HG02623 (cell line): ENCODE measurements around the gene ARFGAP2.

Experiments used
- ATAC-seq: cut with Tn5 transposase; IDR thresholded peaks from one replicate; pipeline ENCODE4 v1.9.1; 2021; ENCODE audit warnings: moderate library complexity; ENCODE audit not compliant: unreplicated experiment

The ARFGAP2 gene

GRCh38 chr11:47172740-47173336 lies 3.8 kb downstream of the ARFGAP2 start:
- no peak for ATAC-seq

- no peak for ATAC-seq
Measured at GRCh38 chr11:47171856-47172255, 4.8 kb downstream of the ARFGAP2 start.

GRCh38 chr11:47171061-47171838 lies 5.4 kb downstream of the ARFGAP2 start:
- no peak for ATAC-seq

GRCh38 chr11:47166368-47166767 lies 10.3 kb downstream of the ARFGAP2 start:
- ATAC-seq: no peak

GRCh38 chr11:47165253-47165840 lies 11.3 kb downstream of the ARFGAP2 start:
- no peak for ATAC-seq

- no peak for ATAC-seq
Measured at GRCh38 chr11:47164321-47164720, 12.4 kb downstream of the ARFGAP2 start.

- no peak for ATAC-seq
Measured at GRCh38 chr11:47163898-47164297, 12.8 kb downstream of the ARFGAP2 start.

- ATAC-seq: no peak
Measured at GRCh38 chr11:47163193-47163592, 13.5 kb downstream of the ARFGAP2 start.

GRCh38 chr11:47162426-47162825 lies 14.3 kb downstream of the ARFGAP2 start:
- ATAC-seq: no peak

GRCh38 chr11:47161890-47162289 lies 14.8 kb downstream of the ARFGAP2 start:
- no peak for ATAC-seq

- no peak for ATAC-seq
Measured at GRCh38 chr11:47161134-47161854, 15.4 kb downstream of the ARFGAP2 start.

- ATAC-seq: no peak
Measured at GRCh38 chr11:47160753-47161133, 15.9 kb downstream of the ARFGAP2 start.

- ATAC-seq: no peak
Measured at GRCh38 chr11:47158242-47158641, 18.4 kb downstream of the ARFGAP2 start.

- no peak for ATAC-seq
Measured at GRCh38 chr11:47157805-47158204, 18.9 kb downstream of the ARFGAP2 start.

GRCh38 chr11:47156951-47157350 lies 19.7 kb downstream of the ARFGAP2 start:
- ATAC-seq: no peak

- ATAC-seq: no peak
Measured at GRCh38 chr11:47156333-47156732, 20.3 kb downstream of the ARFGAP2 start.

- ATAC-seq: no peak
Measured at GRCh38 chr11:47155879-47156278, 20.8 kb downstream of the ARFGAP2 start.

- no peak for ATAC-seq
Measured at GRCh38 chr11:47154616-47155570, 21.8 kb downstream of the ARFGAP2 start.

- peak; percentile 60 for ATAC-seq
Measured at GRCh38 chr11:47152953-47153950, 23.4 kb downstream of the ARFGAP2 start.
